HG03139 (cell line): ENCODE measurements around the gene GADD45A.
"Not testable (repeated sequence)": the region's sequence is repeated elsewhere in the genome, so short reads cannot be mapped to it uniquely, and the experiment has no call there.

Experiments used
- ATAC-seq: cut with Tn5 transposase; IDR thresholded peaks from one replicate; pipeline ENCODE4 v1.9.1; 2021; ENCODE audit not compliant: unreplicated experiment

GADD45A gene

GRCh38 chr1:67685067-67685557 is at the start of gene GADD45A:
TSS of gene GADD45A (plus strand) at chr1:67685201. CDS start at chr1:67685495, 294 bp downstream.
- ATAC-seq: peak; percentile 82

- ATAC-seq: no peak
These were observed 48.9 kb upstream of the GADD45A start for GRCh38 chr1:67636146-67636545.

- ATAC-seq: no peak
These were observed 45.6 kb upstream of the GADD45A start for GRCh38 chr1:67639361-67639760.

GRCh38 chr1:67642629-67643028 is 42.4 kb upstream of the GADD45A start:
- no peak for ATAC-seq

GRCh38 chr1:67644566-67644965 is 40.4 kb upstream of the GADD45A start:
- no peak for ATAC-seq

GRCh38 chr1:67645495-67646144 is 39.4 kb upstream of the GADD45A start:
- ATAC-seq: no peak

GRCh38 chr1:67646145-67647035 is 38.6 kb upstream of the GADD45A start:
- no peak for ATAC-seq

GRCh38 chr1:67647036-67647798 is 37.8 kb upstream of the GADD45A start:
- no peak for ATAC-seq

GRCh38 chr1:67647814-67648358 is 37.1 kb upstream of the GADD45A start:
- ATAC-seq: no peak

GRCh38 chr1:67648582-67649326 is 36.2 kb upstream of the GADD45A start:
- ATAC-seq: no peak

GRCh38 chr1:67650061-67650460 is 34.9 kb upstream of the GADD45A start:
- ATAC-seq: no peak

GRCh38 chr1:67651031-67651430 is 34.0 kb upstream of the GADD45A start:
- ATAC-seq: no peak

- ATAC-seq: no peak
These were observed 32.2 kb upstream of the GADD45A start for GRCh38 chr1:67652800-67653199.

GRCh38 chr1:67653304-67653703 is 31.7 kb upstream of the GADD45A start:
- ATAC-seq: no peak

- no peak for ATAC-seq
These were observed 29.4 kb upstream of the GADD45A start for GRCh38 chr1:67655581-67655980.

- ATAC-seq: not testable (repeated sequence)
These were observed 27.8 kb upstream of the GADD45A start for GRCh38 chr1:67657152-67657551.

GRCh38 chr1:67659229-67659628 is 25.8 kb upstream of the GADD45A start:
- no peak for ATAC-seq

- no peak for ATAC-seq
These were observed 22.1 kb upstream of the GADD45A start for GRCh38 chr1:67662884-67663283.

GRCh38 chr1:67664048-67664447 is 21.0 kb upstream of the GADD45A start:
- no peak for ATAC-seq

- not testable (repeated sequence) for ATAC-seq
These were observed 19.7 kb upstream of the GADD45A start for GRCh38 chr1:67665307-67665706.
